Mesothelial cell of epicardium (in vitro differentiated cells): ENCODE measurements around the gene MLEC. TPM values are rescaled to one million over a fixed set of nuclear protein-coding genes. Genes with fewer than 3 reads are reported as not detected.

ENCODE experiments used
- DNase-seq, 2 experiments: peaks; one replicate each; pipeline ENCODE4 v3.0.0; 2021; ENCODE audit warnings: low spot score in 2 of 2; ENCODE audit not compliant: unreplicated experiment in 2 of 2
- H3K27ac Mint-ChIP-seq: 2 replicates; pipeline ENCODE4 v1.8.0; 2021; ENCODE audit warnings: mixed read lengths
- H3K27me3 Mint-ChIP-seq: 2 replicates; pipeline ENCODE4 v1.8.0; 2021; ENCODE audit warnings: low read depth, mixed read lengths
- H3K36me3 Mint-ChIP-seq: 2 replicates; pipeline ENCODE4 v1.8.0; 2021; ENCODE audit warnings: mixed read lengths
- H3K4me1 Mint-ChIP-seq: 2 replicates; pipeline ENCODE4 v1.8.0; 2021; ENCODE audit warnings: mixed read lengths
- H3K4me3 Mint-ChIP-seq: 2 replicates; pipeline ENCODE4 v1.8.0; 2021; ENCODE audit warnings: mild to moderate bottlenecking, moderate library complexity, mixed read lengths
- H3K9me3 Mint-ChIP-seq: 2 replicates; pipeline ENCODE4 v1.8.0; 2021; ENCODE audit warnings: mixed read lengths
- total RNA-seq: library from RNA; stranded (reverse); gene quantifications from 3 replicates; pipeline ENCODE4 v1.2.1, GENCODE V29; 2021
- TF ChIP-seq, protein P1 (sequence below): fragments of 200-600 bp; sonication (generic); IDR thresholded peaks from one replicate; pipeline ENCODE4 v1.5.0; 2021; ENCODE audit warnings: antibody characterized with exemption; ENCODE audit not compliant: unreplicated experiment

Gene MLEC
- total RNA-seq, 1 donor from 2014 or later, result 174 TPM

DNA sequence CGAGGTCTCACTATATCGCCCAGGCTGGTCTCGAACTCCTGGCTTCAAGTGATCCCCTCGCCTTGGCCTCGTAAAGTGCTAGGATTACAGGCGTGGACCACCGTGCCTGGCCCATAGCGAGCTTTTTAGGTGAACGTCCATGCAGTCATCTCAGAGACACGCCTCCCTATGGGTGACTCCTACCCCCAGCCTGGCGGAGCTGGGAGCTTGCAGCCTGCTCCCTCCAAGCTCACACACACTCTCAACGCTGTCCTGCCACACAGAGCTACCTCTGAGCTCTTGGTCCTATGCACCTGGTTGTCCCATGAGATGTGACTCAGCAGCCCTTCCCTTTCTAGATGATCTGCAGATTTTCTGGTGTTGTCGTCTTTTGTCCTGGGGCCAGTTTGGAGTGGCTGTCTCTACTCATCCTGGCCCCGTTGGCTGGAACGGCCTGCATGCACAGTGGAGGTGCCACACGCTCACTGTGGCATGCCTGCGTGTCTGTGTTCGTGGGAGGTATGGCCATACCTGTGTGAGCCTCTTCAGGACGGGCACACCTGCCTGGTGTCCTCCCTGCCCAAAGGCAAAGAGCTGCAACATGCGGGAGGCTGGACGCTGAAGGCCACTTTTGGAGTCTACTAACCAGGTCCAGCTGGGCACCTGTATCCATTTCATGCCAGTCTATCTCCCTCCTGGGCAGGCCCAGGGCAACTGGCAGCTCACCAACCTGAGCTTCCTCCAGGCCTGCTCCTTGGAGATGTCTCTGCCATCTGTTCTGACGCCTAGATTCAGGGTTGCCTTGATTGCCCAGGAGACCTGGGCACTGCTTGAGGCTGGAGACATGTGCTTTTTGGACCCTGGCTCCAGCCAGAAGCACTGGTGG lies 28.4 kb upstream of the MLEC start:
- no peak for DNase-seq
- Mint-ChIP-seq H3K9me3 (no peaks in the 10 kb centered on the region), H3K36me3 (no peaks in the 10 kb centered on the region), H3K4me1 (no peaks in the 10 kb centered on the region), H3K27me3 (peaks cover 15% of the 10 kb centered on the region), H3K27ac (no peak overlapping the region), H3K4me3 (no peak overlapping the region)
- TF ChIP-seq, protein P1, sequence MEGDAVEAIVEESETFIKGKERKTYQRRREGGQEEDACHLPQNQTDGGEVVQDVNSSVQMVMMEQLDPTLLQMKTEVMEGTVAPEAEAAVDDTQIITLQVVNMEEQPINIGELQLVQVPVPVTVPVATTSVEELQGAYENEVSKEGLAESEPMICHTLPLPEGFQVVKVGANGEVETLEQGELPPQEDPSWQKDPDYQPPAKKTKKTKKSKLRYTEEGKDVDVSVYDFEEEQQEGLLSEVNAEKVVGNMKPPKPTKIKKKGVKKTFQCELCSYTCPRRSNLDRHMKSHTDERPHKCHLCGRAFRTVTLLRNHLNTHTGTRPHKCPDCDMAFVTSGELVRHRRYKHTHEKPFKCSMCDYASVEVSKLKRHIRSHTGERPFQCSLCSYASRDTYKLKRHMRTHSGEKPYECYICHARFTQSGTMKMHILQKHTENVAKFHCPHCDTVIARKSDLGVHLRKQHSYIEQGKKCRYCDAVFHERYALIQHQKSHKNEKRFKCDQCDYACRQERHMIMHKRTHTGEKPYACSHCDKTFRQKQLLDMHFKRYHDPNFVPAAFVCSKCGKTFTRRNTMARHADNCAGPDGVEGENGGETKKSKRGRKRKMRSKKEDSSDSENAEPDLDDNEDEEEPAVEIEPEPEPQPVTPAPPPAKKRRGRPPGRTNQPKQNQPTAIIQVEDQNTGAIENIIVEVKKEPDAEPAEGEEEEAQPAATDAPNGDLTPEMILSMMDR, result no peak

DNA sequence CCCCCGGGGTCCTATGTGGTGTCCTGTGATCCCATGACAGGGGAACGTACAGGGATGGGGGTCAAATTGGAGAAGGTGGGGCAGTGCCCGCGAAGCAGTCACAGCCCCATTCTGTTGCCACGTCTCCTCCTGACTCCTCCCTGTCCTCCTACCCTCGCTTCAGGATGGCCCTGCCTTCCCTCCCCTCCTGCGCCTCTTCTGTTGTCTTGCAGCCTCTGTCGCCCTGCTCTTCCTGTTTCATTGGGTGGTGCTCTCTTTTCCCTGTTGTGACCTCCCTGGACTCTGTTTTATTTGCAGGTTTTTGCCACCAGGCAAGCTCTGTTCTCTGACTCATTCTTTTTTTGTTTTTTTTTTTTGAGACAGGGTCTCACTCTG lies 27.8 kb upstream of the MLEC start:
- Mint-ChIP-seq H3K27ac (no peak overlapping the region), H3K36me3 (no peaks in the 10 kb centered on the region), H3K4me3 (no peak overlapping the region), H3K9me3 (no peaks in the 10 kb centered on the region), H3K4me1 (no peaks in the 10 kb centered on the region), H3K27me3 (peaks cover 15% of the 10 kb centered on the region)
- no peak for DNase-seq
- TF ChIP-seq, protein P1, result no peak

DNA sequence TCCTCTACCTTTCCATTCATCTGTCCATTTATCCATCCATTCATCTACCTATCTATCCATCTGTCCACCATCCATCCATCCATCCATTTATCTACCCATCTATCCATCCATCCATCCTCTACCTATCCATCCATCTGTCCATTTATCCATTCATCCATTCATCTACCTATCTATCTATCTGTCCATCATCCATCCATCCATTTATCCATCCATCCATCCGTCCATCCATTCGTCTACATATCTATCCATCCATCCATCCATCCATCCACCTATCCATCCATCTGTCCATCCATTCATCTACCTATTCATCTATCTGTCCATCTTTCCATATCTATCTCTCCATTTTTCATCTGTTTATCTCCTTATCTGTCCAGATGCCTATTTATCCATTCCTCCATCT lies 25.5 kb upstream of the MLEC start:
- Mint-ChIP-seq H3K27ac (no peak overlapping the region), H3K9me3 (no peaks in the 10 kb centered on the region), H3K4me1 (peaks cover 2% of the 10 kb centered on the region), H3K4me3 (no peak overlapping the region), H3K27me3 (peaks cover 14% of the 10 kb centered on the region), H3K36me3 (no peaks in the 10 kb centered on the region)
- no peak for DNase-seq
- TF ChIP-seq, protein P1, result no peak

DNA sequence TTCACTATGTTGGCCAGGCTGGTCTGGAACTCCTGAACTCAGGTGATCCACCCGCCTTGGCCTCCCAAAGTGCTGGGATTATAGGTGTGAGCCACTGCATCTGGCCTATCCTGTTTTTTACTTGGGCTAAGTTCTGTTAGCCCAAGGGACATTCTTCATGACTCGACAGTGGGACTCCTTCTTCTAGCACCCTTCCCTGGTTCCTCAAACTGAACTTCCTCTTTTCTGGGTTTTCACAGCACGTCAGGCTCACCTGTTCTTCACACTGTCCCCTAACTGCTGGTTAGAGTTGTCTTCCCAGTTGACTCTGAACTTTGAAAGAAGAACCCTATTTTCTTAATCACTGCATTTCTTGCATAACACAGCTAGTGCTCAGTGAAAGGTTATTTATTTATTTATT lies 24.1 kb upstream of the MLEC start:
- TF ChIP-seq, protein P1, result no peak
- H3K27ac Mint-ChIP-seq, result no peak overlapping the region

DNA sequence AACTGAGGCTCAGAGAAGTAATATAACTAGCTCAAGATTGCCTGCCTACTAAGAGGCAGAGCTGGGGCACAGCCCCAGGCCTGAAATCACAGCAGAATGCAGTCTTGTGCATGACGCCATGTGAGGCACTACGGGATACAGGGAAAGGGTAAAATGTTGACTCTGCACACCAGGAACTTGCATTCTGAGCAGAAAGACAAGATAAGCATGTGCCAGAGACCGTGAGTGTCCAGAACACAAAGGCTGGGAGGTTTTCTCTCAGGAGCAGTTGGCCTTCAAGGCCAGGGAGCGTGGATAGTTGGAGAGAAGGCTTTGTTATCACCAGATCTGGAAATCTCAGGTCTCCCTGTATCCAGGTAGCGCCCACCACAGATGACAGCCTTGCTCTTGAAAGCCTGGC lies 23.2 kb upstream of the MLEC start:
- H3K27ac Mint-ChIP-seq, result no peak overlapping the region
- H3K4me3 Mint-ChIP-seq, result no peak overlapping the region
- H3K36me3 Mint-ChIP-seq, result no peaks in the 10 kb centered on the region
- peaks cover 12% of the 10 kb centered on the region for H3K27me3 Mint-ChIP-seq
- H3K9me3 Mint-ChIP-seq, result no peaks in the 10 kb centered on the region
- TF ChIP-seq, protein P1, result no peak
- no peak for DNase-seq
- peaks cover 11% of the 10 kb centered on the region for H3K4me1 Mint-ChIP-seq

More for the DNA sequence above, 24.1 kb upstream of the MLEC start:
- H3K4me3 Mint-ChIP-seq, result no peak overlapping the region
- DNase-seq, result no peak
- H3K4me1 Mint-ChIP-seq, result peaks cover 5% of the 10 kb centered on the region
- no peaks in the 10 kb centered on the region for H3K36me3 Mint-ChIP-seq
- no peaks in the 10 kb centered on the region for H3K9me3 Mint-ChIP-seq
- H3K27me3 Mint-ChIP-seq, result peaks cover 15% of the 10 kb centered on the region
